HG03103 (cell line): ENCODE data around the gene ZSCAN30.
"Not testable (repeated sequence)": the region's sequence is repeated elsewhere in the genome, so short reads cannot be mapped to it uniquely, and the experiment has no call there.

Source experiments
- ATAC-seq: cut with Tn5 transposase; IDR thresholded peaks from one replicate; pipeline ENCODE4 v1.9.1; 2021; ENCODE audit warnings: low read depth; ENCODE audit not compliant: unreplicated experiment

Gene ZSCAN30

DNA sequence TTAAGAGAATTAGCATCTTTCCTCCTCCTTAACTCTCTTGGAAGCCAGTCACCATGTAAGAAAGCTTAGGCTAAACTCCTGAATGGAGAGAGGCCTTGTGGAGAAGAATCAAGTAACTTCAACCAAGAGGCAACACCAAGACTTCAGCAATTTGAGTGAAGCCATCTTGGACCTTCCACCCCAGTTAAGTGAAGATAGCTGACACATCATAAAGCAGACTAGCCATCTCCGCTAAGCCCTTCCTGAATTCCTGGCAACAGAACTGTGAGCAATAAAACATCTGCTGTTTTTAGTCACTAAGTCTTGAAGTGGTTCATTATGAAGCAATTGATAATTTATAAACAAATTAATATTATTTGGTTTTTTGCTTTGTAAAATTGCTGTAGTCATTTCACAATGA lies 50.7 kb downstream of the ZSCAN30 start:
- no peak for ATAC-seq

DNA sequence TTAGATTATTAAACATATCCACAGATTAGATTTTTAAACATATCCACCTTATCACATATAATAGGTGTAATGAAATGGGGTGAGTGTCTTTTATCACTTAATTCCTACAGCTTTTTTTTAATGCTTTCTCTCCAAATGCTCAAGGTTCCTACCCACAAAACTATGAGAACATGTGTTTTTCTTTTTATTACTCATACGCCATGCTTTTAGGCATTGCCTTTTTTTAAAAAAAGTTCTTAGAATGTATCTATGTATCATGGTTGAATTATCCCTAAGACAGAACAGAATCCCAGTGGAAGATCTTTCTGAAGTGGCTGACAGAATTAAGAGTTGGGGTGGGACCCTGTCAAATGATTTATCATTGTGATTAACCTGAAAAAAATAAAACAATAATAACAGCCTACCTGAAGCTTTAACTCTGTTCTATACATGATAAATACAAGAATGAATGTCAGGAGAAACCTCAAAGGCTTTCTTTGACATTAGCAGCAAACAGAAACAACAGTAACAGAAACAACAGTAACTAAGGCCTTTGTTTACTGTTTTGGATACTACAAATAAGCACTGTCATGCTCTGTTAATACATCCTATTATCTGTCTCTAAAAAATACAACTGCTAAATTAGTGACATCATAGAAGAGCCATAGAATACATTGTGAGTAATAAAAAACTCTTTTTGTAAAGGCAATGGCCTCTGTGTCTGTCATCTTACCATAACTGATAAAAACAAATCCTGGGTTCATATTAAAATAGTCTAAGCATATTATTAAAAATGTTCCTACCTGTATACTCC lies 53.3 kb downstream of the ZSCAN30 start:
- no peak for ATAC-seq

DNA sequence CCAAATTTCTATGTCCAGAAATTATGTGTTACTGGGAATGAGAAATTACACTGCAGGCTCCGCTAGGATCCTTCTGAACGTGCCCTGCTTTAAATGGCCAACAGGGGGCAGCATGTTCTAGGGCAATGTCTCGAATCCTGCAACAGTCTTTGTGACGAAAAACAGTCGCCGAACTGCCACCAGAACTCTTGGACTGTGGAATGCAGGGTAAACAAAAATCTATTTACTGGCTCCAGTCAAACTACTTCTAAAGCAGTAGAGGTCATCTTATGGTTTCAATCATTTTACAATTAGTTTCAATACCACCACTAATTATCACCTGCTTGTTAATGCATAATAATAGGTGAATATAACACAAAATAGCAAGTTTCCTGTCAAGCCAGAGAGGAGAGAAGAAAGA lies 59.0 kb downstream of the ZSCAN30 start:
- ATAC-seq: peak; percentile 84

DNA sequence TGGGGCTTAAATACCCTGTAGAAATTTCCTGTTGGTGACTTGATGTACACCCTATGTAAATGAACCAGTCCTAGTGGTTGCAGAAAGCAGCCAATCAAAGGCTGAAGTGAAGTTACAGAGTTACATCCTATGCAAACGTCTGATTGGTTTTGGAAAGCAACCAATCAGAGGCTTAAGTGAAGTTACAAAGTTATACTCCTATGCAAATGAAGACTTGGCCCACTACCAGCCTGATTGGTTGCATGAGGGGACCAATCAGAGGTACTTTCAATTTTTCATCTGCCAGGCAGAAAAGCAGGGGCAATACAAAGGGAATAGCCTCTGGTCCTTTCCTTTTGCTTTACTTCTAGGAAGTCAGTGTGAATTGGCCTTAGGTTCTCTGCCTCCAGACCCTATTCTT lies 62.8 kb downstream of the ZSCAN30 start:
- no peak for ATAC-seq

DNA sequence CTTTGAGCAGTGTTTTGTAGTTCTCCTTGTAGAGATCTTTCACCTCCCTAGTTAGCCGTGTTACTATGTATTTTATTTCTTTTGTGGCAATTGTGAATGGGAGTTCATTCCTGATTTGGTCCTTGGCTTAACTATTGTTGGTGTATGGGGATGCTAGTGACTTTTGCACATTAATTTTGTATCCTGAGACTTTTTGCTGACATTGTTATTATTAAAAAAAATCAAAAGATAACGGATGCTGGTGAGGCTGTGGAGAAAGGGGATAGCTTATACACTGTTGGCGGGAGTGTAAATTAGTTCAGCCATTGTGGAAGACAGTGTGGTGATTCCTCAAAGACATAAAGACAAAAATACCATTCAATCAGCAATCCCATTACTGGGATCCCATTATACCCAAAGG lies 66.2 kb downstream of the ZSCAN30 start:
- no peak for ATAC-seq

DNA sequence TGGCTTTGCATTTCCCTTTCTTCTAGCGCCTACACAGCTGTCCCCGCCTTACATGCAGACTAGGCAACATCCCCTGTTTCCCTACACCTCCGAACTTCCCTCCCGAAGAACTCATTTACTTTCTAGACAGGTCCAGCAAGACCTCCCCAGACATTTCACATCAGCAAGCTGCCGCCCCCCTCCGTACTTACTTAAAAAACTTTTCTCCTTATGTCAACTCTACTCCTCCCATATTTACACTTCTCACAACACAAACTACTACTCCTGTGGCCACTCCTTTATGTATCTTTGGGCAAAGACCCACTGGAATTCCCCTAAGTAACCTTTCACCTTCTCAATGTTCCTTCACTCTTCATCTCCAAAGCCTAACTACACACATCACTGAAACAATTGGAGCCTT lies 69.6 kb downstream of the ZSCAN30 start:
- no peak for ATAC-seq

DNA sequence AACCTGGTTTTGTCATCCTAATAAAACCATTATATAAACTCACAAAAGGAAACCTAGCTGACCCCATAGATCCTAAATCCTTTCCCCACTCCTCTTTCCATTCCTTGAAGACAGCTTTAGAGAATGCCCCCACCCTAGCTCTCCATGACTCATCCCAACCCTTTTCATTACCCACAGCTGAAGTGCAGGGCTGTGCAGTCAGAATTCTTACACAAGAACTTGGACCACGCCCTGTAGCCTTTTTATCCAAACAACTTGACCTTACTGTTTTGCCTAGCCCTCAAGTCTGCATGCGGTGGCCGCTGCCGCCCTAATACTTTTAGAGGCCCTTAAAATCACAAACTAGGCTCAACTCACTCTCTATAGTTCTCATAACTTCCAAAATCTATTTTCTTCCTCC lies 70.7 kb downstream of the ZSCAN30 start:
- not testable (repeated sequence) for ATAC-seq

DNA sequence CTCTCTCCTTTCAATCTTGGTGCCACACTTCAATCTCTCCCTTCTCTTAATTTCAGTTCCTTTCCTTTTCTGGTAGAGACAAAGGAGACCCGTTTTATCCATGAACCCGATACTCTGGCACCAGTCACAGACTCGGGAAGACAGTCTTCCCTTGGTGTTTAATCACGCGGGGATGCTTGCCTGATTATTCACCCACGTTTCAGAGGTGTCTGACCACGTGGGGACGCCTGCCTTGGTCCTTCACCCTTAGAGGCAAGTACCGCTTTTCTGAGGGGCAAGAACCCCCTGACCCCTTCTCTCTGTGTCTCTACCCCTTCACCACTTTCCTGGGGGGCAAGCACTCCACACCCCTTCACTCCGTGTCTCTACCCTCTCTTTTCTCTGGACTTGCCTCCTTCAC lies 73.4 kb downstream of the ZSCAN30 start:
- ATAC-seq: not testable (repeated sequence)

DNA sequence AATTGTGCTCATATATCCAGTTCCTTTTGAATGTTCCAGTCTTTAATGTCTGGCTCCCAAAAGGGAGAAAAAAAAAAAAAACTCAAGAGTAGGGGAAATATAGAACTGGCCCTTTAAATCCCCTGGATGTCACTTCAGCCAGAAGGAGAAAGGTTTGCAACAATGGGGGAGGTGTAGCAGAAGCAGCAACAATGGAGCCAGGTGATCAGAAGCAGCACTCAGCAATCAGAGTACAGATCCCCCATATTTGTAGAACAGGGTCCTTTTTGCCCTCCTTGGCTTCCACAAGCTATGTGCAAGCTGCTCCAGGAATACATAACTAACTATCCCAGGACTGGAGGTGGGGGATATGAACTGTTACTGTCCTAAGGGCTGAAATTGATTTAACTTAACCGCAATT lies 75.0 kb downstream of the ZSCAN30 start:
- no peak for ATAC-seq

DNA sequence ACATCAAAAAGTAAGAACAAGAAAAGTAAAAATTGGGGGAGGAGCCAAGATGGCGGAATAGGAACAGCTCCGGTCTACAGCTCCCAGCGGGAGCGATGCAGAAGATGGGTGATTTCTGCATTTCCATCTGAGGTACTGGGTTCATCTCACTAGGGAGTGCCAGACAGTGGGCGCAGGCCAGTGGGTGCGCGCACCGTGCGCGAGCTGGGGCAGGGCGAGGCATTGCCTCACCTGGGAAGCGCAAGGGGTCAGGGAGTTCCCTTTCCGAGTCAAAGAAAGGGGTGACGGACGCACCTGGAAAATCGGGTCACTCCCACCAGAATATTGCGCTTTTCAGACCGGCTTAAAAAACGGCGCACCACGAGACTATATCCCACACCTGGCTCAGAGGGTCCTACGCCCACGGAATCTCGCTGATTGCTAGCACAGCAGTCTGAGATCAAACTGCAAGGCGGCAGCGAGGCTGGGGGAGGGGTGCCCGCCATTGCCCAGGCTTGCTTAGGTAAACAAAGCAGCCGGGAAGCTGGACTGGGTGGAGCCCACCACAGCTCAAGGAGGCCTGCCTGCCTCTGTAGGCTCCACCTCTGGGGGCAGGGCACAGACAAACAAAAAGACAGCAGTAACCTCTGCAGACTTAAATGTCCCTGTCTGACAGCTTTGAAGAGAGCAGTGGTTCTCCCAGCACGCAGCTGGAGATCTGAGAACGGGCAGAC lies 84.1 kb downstream of the ZSCAN30 start:
- ATAC-seq: not testable (repeated sequence)

DNA sequence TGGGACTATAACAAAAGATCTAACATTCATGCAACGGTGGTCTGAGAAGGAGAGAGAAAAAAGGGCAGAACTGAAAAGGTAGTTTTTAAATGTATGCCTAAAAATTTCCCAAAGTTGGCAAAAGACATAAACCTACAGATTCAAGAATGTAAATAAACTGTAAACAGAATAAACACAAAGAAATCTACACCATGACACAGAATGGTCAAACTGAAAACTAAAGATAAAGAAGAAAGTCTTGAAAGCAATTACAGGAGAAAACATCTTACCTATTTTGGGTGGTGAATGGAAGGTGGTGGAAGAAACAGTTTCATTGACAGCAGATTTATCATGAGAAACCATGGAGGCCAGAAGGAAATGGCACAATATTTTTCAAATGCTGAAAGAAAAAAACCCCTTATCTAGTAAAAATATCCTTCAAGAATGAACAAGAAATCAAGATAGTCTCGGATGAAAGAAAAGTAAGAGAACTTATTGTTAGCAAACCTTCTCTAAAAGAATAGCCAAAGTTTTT lies 84.8 kb downstream of the ZSCAN30 start:
- no peak for ATAC-seq

DNA sequence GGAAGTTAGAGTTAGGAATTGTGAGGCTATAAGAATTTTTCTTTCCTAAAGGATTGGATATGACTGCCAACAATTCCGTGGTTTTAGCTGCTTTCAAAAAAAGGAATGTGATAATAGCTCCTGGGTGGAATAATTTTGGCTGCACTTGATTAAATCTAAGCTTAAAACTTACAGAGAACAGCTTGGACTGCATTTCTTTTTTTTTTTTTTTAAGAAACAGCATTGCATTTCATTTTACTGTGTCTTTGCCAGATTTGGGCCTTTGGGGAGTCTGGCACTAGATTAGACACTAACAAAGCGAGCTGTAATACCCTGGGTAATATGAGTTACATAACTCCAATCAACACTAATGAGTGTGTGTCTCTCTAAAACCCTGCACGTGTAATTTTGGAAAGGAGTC lies 87.0 kb downstream of the ZSCAN30 start:
- no peak for ATAC-seq

DNA sequence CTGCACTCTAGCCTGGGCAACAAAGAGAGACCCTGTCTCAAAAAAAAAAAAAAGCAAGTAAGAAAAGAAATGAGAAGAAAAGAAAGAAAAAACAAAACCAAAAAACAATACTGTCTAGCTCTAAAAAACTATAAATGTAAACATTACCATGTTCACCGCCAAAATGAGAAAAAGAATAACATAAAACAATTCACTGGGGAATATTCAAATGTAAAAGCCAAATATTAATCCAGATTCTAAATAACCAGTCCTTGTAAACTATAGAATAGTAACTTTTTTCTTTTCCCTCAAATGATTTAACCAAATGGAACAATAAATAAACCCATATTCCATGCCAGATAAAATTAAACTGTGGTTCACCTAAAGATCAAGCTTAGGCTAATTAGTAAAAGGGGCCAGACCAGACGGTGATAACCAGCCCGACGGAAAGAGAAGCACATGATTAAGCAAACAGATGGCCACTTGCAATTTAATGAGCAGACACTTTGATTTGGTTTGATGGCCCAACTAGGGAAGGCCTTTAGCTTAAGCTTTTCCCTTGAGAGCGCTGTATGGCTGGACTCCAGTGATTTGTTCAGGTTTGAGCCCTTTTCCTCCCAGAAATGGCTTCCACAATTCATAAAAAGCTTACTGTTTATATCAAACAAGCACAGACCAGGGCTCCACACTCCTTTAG lies 88.6 kb downstream of the ZSCAN30 start:
- ATAC-seq: no peak
